GM20000 (cell line): ENCODE measurements around the gene CD7.

Experiments
- DNase-seq: peaks from one replicate; pipeline ENCODE4 v3.0.0; 2012; ENCODE audit warnings: low spot score
- CTCF ChIP-seq: IDR thresholded peaks from 2 replicates; pipeline ENCODE4 v1.5.1; 2012; ENCODE audit warnings: mild to moderate bottlenecking, control low read depth; ENCODE audit errors: extremely low read depth, missing control alignments

The CD7 gene

GRCh38 chr17:82267575-82268379, 49.6 kb downstream of the CD7 start:
- no peak for TF ChIP-seq CTCF
- no peak for DNase-seq

- no peak for DNase-seq
Measured at GRCh38 chr17:82266142-82266541, 51.3 kb downstream of the CD7 start.

More at GRCh38 chr17:82266142-82266541, 51.3 kb downstream of the CD7 start:
- TF ChIP-seq CTCF, result no peak
